H7 (cell line): ENCODE data around the gene ABTB2. TPM values are rescaled to one million over a fixed set of nuclear protein-coding genes. Genes with fewer than 3 reads are reported as not detected.
"Not testable (repeated sequence)": the region's sequence is repeated elsewhere in the genome, so short reads cannot be mapped to it uniquely, and the experiment has no call there.

Experiments used
- DNase-seq: peaks from one replicate; pipeline ENCODE4 v3.0.0; 2012
- H3K27me3 ChIP-seq: 2 replicates; pipeline ENCODE4 v1.6.0; 2011; ENCODE audit warnings: mild to moderate bottlenecking, low read length; ENCODE audit not compliant: control insufficient read depth, insufficient read depth
- H3K36me3 ChIP-seq: replicated peaks from 2 replicates; pipeline ENCODE4 v1.5.1; 2011; ENCODE audit warnings: low read length; ENCODE audit not compliant: control insufficient read depth, insufficient read depth
- H3K4me3 ChIP-seq: 2 replicates; pipeline ENCODE4 v1.5.1; 2011; ENCODE audit warnings: low read depth, mild to moderate bottlenecking, control low read depth, low read length, moderate library complexity; ENCODE audit not compliant: insufficient read depth
- total RNA-seq: library from RNA; depleted of rRNA; stranded (reverse); fragments of >200 nt; shearing (Covaris generic); gene quantifications from 2 replicates; pipeline ENCODE4 v1.2.3, GENCODE V29; 2014; rRNA removed

ABTB2 gene
- 9.3 and 12.2 TPM in 2 replicates for total RNA-seq

GRCh38 chr11:34357701-34358257 lies at the start of gene ABTB2:
ABTB2 (minus strand) TSS chr11:34358010.
- no peaks in the 10 kb centered on the region for H3K36me3 ChIP-seq
- H3K4me3 ChIP-seq, result peak within 1 kb of the TSS; percentile 75
- DNase-seq, result peak; percentile 98
- H3K27me3 ChIP-seq, result peaks cover 27% of the 10 kb centered on the region

GRCh38 chr11:34407121-34407813 lies 49.5 kb upstream of the ABTB2 start:
- Histone ChIP-seq H3K36me3 (no peaks in the 10 kb centered on the region), H3K27me3 (no peaks in the 10 kb centered on the region), H3K4me3 (no peak overlapping the region)
- DNase-seq, result no peak

DNA sequence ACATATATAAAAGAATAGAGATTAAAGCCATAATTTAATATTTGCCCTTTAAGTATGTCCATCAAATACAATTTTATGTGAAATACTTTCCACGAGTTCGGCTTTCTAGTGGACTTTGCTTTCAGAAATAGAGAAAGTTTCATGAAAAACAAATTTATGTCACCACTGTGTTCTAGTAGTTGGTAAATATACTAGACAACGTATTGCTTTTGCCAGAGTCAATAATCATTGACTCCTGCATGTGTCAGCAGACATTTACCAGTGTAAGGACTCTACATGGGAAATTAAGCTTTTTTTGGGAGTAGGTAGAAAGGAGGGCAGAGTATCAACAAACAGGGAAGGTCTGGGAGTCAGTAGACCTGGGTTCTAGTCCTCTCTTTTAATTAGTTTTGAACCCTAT lies 48.6 kb upstream of the ABTB2 start:
- Histone ChIP-seq H3K4me3 (no peak overlapping the region), H3K36me3 (no peaks in the 10 kb centered on the region), H3K27me3 (no peaks in the 10 kb centered on the region)
- no peak for DNase-seq

DNA sequence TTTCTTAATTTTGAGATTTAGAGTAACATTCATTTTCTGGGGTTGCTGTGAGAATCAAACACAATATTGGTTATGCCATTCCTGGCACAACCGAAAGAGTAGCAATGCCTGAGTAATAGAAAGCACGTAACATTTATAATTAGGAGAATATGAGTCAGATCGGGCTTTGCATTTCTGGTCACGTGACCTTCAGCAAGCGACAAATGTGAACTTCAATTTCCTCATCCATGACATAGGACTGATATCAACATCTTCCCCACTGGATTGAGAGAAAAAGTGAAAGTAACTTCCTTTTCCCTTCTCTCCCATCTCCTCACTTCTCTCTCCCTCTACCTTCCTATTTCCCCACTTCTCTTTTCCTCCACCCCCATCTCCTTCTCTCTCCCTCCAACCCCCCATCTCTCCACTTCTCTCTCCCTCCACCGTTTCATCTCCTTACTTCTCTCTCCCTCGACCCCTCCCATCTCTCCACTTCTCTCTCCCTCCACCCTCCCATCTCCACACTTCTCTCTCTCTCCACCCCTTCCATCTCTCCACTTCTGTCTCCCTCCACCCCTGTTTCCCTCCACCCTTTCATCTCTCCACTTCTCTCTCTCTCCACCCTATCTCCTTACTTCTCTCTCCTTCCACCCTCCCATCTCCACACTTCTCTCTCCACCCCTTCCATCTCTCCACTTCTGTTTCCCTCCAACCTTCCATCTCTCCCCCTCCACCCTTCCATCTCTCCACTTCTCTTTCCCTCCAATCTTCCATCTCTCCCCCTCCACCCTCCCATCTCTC lies 47.5 kb upstream of the ABTB2 start:
- H3K36me3 ChIP-seq, result no peaks in the 10 kb centered on the region
- no peak for DNase-seq
- no peaks in the 10 kb centered on the region for H3K27me3 ChIP-seq
- no peak overlapping the region for H3K4me3 ChIP-seq

DNA sequence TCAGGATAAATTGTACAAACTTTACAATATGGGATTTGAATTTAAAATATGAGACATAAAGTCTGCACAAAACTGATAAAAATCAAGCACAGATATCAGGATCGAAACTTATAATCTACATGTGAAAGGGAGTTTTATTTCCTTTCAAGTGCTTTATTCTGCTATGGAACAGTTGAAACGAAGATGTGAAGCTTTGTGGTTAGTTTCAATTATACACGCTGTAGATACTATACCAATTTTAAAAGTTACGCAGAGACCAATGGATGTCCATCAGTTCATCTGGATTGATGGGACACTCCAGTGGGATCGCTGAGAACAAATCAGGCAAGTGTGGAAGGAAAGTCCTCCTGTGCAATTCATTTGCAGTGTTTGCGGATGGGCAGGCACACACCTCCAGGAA lies 46.5 kb upstream of the ABTB2 start:
- Histone ChIP-seq H3K27me3 (no peaks in the 10 kb centered on the region), H3K4me3 (no peak overlapping the region), H3K36me3 (no peaks in the 10 kb centered on the region)
- no peak for DNase-seq

GRCh38 chr11:34403431-34403830 lies 45.6 kb upstream of the ABTB2 start:
- H3K27me3 ChIP-seq, result no peaks in the 10 kb centered on the region

GRCh38 chr11:34397811-34398210 lies 40.0 kb upstream of the ABTB2 start:
- Histone ChIP-seq H3K27me3 (no peaks in the 10 kb centered on the region), H3K4me3 (no peak overlapping the region), H3K36me3 (no peaks in the 10 kb centered on the region)
- DNase-seq, result no peak

More at GRCh38 chr11:34403431-34403830, 45.6 kb upstream of the ABTB2 start:
- DNase-seq, result no peak
- no peaks in the 10 kb centered on the region for H3K36me3 ChIP-seq
- no peak overlapping the region for H3K4me3 ChIP-seq

GRCh38 chr11:34397120-34397519 lies 39.3 kb upstream of the ABTB2 start:
- Histone ChIP-seq H3K36me3 (no peaks in the 10 kb centered on the region), H3K4me3 (no peak overlapping the region), H3K27me3 (no peaks in the 10 kb centered on the region)
- no peak for DNase-seq

GRCh38 chr11:34395916-34396550 lies 38.2 kb upstream of the ABTB2 start:
- Histone ChIP-seq H3K27me3 (no peaks in the 10 kb centered on the region), H3K36me3 (no peaks in the 10 kb centered on the region), H3K4me3 (no peak overlapping the region)
- DNase-seq, result no peak

GRCh38 chr11:34394771-34395300 lies 37.0 kb upstream of the ABTB2 start:
- no peak for DNase-seq

DNA sequence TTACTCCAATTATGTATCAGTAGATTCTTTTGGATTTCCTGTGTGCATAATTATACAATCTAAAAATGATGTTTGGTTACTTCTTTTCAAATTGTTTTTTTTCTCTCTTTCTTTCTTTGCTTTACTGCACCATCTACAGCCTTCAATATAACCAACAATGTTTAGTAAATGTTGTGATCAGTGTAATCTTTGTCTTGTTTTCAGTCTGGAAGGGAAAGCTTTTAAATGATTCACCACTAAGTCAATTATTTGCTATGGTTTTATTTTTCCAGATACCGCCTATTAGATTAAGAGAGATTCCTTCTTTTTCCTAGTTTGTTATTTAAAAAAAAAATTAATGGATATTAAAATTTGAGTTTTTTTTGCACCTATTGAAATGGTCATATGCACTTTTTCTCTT lies 29.8 kb upstream of the ABTB2 start:
- Histone ChIP-seq H3K4me3 (no peak overlapping the region), H3K27me3 (no peaks in the 10 kb centered on the region), H3K36me3 (no peaks in the 10 kb centered on the region)
- no peak for DNase-seq

More at GRCh38 chr11:34394771-34395300, 37.0 kb upstream of the ABTB2 start:
- Histone ChIP-seq H3K36me3 (no peaks in the 10 kb centered on the region), H3K27me3 (no peaks in the 10 kb centered on the region), H3K4me3 (no peak overlapping the region)

DNA sequence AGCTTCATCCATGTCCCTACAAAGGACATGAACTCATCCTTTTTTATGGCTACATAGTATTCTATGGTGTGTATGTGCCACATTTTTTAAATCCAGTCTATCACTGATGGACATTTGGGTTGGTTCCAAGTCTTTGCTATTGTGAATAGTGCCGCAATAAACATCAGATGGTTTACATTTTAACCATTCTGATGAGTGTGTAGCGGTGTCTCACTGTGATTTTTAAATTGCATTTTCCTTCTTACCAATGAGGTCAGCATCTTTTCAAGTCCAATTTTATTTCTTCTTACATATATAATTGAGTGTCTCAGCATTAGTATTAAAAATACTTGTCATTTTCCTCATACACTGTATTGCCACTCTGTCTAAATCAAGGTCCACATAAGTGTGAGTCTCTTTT lies 28.5 kb upstream of the ABTB2 start:
- H3K4me3 ChIP-seq, DNase-seq, H3K36me3 ChIP-seq, H3K27me3 ChIP-seq: not testable (repeated sequence)

GRCh38 chr11:34382532-34383276 lies 24.9 kb upstream of the ABTB2 start:
- no peak for DNase-seq
- no peak overlapping the region for H3K4me3 ChIP-seq
- no peaks in the 10 kb centered on the region for H3K36me3 ChIP-seq
- H3K27me3 ChIP-seq, result no peaks in the 10 kb centered on the region

GRCh38 chr11:34381775-34382174 lies 24.0 kb upstream of the ABTB2 start:
- H3K36me3 ChIP-seq, result no peaks in the 10 kb centered on the region
- no peak for DNase-seq
- no peaks in the 10 kb centered on the region for H3K27me3 ChIP-seq
- no peak overlapping the region for H3K4me3 ChIP-seq
